ENCODE data around the gene RTL1. TPM values are rescaled to one million over a fixed set of nuclear protein-coding genes. Genes with fewer than 3 reads are reported as not detected.
A peak's percentile ranks its signal among the peaks of the same experiment; 100 is the strongest.

RTL1 gene
- total and polyA plus RNA-seq, 2 donors, result 0.01 to 0.37 TPM

Small RNA genes within 50 kb of the gene (small RNA-seq; reads per million reads assigned to genes)
- gene MIR127 (not detected), gene MIR136 (not detected), gene MIR337 (69.4 reads per million, percentile 97 among the genes with 10 or more reads in this experiment), gene MIR370 (67.1 reads per million, percentile 97 among the genes with 10 or more reads in this experiment), gene MIR431 (not detected), gene MIR432 (not detected), gene MIR433 (not detected), gene MIR493 (365 reads per million, percentile 98 among the genes with 10 or more reads in this experiment), gene RF02145 (not detected), gene SNORD112 (12.3 reads per million, percentile 94 among the genes with 10 or more reads in this experiment), gene SNORD113-1 (not detected), gene SNORD113-2 (not detected), gene SNORD113-3 (98.6 reads per million, percentile 97 among the genes with 10 or more reads in this experiment), gene SNORD113-4 (50.1 reads per million, percentile 96 among the genes with 10 or more reads in this experiment), gene SNORD113-5 (1,416 reads per million, percentile 99 among the genes with 10 or more reads in this experiment), gene SNORD113-6 (989 reads per million, percentile 99 among the genes with 10 or more reads in this experiment), gene SNORD113-7 (2,563 reads per million, percentile 99 among the genes with 10 or more reads in this experiment), gene SNORD113-8 (5,447 reads per million, percentile 100 among the genes with 10 or more reads in this experiment), gene SNORD113-9 (752 reads per million, percentile 99 among the genes with 10 or more reads in this experiment), gene SNORD114-1 (6,504 reads per million, percentile 100 among the genes with 10 or more reads in this experiment), gene SNORD114-2 (not detected), gene SNORD114-3 (3,017 reads per million, percentile 99 among the genes with 10 or more reads in this experiment)

Other genes with a start within 250 kb of the RTL1 start
- gene DLK1, start 176.8 kb downstream of the RTL1 start, total RNA-seq, result 87.3 TPM
- 7.1 TPM for gene DLK1, start 176.8 kb downstream of the RTL1 start, polyA plus RNA-seq
- gene MEG3, start 77.6 kb downstream of the RTL1 start, total RNA-seq, result 530 TPM
- 53.0 TPM for gene MEG3, start 77.6 kb downstream of the RTL1 start, polyA plus RNA-seq